ENCODE results near the gene DNAJC11.
"Not testable (repeated sequence)": the region's sequence is repeated elsewhere in the genome, so short reads cannot be mapped to it uniquely, and the experiment has no call there.

DNAJC11 gene, protein sequence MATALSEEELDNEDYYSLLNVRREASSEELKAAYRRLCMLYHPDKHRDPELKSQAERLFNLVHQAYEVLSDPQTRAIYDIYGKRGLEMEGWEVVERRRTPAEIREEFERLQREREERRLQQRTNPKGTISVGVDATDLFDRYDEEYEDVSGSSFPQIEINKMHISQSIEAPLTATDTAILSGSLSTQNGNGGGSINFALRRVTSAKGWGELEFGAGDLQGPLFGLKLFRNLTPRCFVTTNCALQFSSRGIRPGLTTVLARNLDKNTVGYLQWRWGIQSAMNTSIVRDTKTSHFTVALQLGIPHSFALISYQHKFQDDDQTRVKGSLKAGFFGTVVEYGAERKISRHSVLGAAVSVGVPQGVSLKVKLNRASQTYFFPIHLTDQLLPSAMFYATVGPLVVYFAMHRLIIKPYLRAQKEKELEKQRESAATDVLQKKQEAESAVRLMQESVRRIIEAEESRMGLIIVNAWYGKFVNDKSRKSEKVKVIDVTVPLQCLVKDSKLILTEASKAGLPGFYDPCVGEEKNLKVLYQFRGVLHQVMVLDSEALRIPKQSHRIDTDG

GRCh38 chr1:6701437-6702153 lies at the start of gene DNAJC11:
Gene DNAJC11, minus strand, starts transcription at chr1:6701816. Its CDS starts 16 bp downstream, at chr1:6701800.
- DNase-seq (ENCODE audit: low read depth in 3 of 3): peak; percentile 76 to 83 (median 78)

- no peak for DNase-seq (ENCODE audit: low read depth in 3 of 3)
Measured at GRCh38 chr1:6750490-6750889, 48.9 kb upstream of the DNAJC11 start.

- no peak for DNase-seq (ENCODE audit: low read depth in 3 of 3)
Measured at GRCh38 chr1:6747674-6748073, 46.1 kb upstream of the DNAJC11 start.

- DNase-seq (ENCODE audit: low read depth in 3 of 3): peak in 1 of 3 donors; percentile 11
Measured at GRCh38 chr1:6745073-6745472, 43.5 kb upstream of the DNAJC11 start.

- DNase-seq (ENCODE audit: low read depth in 3 of 3): no peak
Measured at GRCh38 chr1:6743189-6744101, 41.8 kb upstream of the DNAJC11 start.

DNA sequence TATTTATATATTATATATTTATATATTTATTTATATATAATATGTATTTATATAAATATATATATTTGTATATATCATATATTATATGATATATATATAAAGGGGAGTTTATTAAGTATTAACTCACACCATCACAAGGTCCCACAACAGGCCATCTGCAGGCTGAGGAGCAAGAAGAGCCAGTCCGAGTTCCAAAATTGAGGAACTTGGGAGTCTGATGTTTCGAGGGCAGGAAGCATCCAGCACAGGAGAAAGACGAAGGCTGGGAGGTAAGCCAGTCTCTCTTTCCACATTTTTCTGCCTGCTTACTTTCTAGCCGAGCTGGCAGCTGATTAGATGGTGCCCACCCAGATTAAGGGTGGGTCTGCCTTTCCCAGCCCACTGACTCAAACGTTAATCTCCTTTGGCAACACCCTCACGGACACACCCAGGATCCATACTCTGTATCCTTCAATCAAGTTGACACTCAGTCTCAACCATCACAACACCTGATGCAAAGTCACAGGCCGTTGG lies 41.1 kb upstream of the DNAJC11 start:
- DNase-seq (ENCODE audit: low read depth in 3 of 3): not testable (repeated sequence)

GRCh38 chr1:6738987-6739676 lies 37.5 kb upstream of the DNAJC11 start:
- no peak for DNase-seq (ENCODE audit: low read depth in 3 of 3)

DNA sequence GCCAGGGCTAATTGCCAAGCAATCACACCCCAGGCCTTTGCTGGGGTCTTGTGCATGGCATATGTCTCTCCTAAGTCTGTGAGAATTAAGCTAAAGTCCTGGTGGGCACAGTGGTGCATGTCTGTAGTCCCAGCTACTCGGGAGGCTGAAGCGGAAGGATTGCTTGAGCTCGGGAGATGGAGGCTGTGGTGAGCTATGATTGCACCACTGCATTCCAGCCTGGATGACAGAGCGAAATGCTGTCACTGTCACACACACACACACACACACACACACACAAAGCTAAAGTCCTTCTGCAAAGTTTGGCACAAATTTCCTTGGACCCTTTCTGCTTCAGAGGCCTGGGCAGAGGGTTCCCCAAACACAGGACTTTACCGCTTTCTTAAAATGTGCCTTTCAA lies 31.3 kb upstream of the DNAJC11 start:
- no peak for DNase-seq (ENCODE audit: low read depth in 3 of 3)

- no peak for DNase-seq (ENCODE audit: low read depth in 3 of 3)
Measured at GRCh38 chr1:6731905-6732304, 30.3 kb upstream of the DNAJC11 start.

GRCh38 chr1:6730880-6731279 lies 29.3 kb upstream of the DNAJC11 start:
- no peak for DNase-seq (ENCODE audit: low read depth in 3 of 3)

DNA sequence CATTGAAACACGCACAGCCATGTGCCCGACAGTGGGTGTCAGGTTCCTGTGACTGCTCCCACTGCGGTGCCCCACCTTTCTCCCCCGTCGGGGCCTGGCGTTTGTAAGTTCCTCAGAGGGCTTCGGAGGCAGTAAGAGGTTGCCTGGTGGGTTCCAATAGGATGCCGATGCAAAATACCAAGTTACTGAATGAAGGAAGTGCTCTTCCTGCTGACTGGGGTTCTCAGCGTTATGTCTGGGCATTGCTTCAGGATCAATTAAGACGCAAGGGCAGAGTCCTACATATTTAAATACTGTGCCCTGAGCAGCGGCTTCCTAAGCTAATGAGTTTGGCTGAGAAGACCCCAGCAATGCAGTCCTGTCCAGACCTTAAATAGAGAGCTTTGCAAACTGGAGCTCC lies 28.9 kb upstream of the DNAJC11 start:
- DNase-seq (ENCODE audit: low read depth in 3 of 3): no peak

DNA sequence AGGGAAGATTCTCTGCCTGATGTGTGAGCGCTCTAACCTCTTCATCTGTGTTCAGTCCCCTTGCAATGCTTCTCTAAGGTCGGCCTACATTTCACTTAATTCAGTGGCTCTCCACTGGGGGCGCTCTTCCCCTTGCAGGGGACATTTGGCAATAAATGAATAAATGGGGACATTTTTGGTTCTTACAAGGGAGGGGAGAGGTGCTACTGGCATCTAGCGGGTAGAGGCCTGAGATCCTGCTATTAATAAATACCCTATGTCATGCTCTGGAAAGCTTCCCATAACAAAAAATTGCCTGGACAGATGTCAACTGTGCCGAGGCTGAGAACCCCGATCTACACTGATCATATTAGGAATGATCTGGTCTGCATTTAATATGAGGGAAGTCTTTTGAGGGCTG lies 25.9 kb upstream of the DNAJC11 start:
- DNase-seq (ENCODE audit: low read depth in 3 of 3): peak in 1 of 3 donors; percentile 39

DNA sequence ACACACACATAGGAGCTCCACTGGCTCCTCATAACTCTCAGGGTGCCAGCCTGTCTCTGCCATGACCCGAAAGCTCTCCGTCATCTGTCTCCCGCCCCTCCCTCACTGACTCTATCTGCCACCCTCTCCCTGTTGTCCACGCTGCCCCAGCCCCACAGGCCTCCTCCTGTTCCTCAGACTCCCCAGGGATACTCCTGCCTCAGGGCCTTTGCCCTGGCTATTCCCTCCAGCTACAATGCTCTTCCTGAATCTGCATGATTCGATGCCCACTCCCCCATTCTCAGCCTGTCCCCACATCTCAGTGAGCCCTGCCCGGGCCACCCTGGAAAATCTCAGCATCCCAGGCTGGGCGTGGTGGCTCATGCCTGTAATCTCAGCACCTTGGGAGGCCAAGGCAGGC lies 24.6 kb upstream of the DNAJC11 start:
- DNase-seq (ENCODE audit: low read depth in 3 of 3): no peak

DNA sequence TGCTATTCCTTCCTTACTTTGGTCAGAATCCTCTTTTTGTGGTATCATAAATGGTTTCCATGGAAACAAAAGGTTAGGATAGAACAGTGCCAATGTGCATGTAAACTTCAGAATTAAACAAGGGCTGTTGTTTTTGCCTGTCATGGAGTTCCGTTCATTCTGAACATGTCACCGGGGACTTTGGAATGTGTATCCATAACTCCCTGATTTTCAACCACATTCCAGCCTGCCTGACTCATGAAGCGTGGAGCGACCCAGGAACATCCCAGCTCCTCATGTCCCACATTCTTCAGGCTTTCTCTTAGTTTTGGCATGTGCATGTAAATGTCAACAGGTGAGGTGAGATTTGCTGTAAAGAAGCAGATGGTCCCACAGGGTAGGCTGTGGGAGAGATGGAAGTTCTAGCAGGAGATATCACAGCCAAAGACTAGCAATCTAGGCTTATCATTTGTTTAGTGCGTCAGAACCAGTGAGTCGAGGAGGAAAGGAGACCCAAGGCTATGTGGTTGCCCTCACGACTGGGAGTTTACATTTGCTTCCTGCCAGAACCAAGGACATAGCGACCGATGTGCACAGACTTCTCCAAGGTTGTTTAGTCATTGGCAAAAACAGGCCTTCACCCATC lies 23.0 kb upstream of the DNAJC11 start:
- no peak for DNase-seq (ENCODE audit: low read depth in 3 of 3)

GRCh38 chr1:6723621-6724428 lies 22.2 kb upstream of the DNAJC11 start:
- no peak for DNase-seq (ENCODE audit: low read depth in 3 of 3)

DNA sequence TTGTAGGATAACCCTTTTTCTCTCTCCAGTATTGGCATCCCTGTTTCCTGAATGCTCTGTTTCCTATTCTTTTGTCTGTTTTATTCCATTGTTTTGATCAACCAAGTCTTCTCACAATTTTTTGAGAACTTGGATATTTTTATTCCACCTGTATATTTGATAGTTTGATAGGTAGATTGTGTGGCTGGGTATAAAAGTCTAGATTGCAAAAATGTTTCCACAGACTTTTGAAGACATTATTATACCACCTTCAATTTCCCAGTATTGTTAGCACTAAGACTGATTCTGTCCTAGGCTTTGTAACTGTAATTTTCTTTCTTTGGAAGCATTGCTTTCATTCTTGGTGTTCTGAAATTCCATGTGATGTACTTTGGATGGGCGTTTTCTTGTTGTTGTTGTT lies 9.6 kb upstream of the DNAJC11 start:
- no peak for DNase-seq (ENCODE audit: low read depth in 3 of 3)

GRCh38 chr1:6704746-6705145 lies 3.1 kb upstream of the DNAJC11 start:
- no peak for DNase-seq (ENCODE audit: low read depth in 3 of 3)

DNA sequence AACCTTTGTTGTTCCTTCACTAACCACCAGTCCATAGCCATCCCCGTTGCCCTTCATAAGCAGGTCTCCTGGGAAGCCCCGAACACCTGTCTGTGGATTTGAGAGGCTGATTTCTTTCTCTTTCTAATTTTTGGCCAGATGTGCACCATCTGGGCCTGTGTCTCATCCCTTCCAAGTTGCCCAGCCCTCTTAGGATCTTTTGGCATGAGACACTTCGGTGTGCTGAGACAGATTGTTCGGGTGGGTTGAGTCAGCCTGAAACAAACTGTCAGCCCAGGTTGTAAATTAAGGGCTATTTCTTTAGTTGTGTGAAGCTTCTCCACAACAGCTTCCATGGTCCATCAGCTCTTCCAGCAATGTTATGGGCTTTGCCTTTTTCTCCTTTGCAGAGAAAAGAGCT lies 1.4 kb upstream of the DNAJC11 start:
- DNase-seq (ENCODE audit: low read depth in 3 of 3): no peak

DNA sequence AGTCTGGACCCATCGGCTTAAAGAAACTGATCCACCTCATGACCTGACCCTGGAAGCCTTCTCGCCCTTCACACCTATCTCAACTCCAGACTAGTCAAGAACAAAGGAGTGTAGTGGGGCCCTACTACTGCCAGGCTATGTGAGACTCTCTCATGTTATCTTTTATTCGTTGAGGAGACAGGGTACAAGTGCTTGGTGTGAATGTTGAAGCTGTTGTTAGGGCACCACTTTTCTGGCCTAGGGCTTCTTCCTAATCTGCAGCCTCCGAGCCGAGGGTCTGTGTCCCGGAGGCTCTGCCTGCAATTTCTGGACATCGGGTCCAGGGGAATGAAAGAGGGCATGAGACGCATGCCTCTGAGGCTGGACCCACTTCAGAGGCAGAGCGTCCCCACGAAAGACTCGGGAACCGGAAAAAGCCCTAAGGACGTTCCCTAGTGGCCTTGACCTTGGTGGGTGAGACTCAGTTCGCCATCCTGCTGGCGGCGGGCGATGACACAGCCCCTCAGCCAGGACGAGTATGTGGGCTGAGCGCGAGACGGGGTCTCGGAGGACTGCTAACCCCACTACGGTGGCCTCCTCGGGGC lies 671 bp downstream of the DNAJC11 start:
- DNase-seq (ENCODE audit: low read depth in 3 of 3): peak in 1 of 3 donors; percentile 1
